Esophagus squamous epithelium (tissue), 4 donors: Measurements from ENCODE around the gene HOXA10.

ENCODE experiments used
- POLR2A ChIP-seq, 4 donors: fragments of 450-650 bp; IDR thresholded peaks; one replicate each; pipeline ENCODE4 v1.6.1; 2017; ENCODE audit warnings: antibody characterized with exemption in 4 of 4, mild to moderate bottlenecking in 4 of 4, moderate library complexity in 3 of 4
- TF ChIP-seq, protein P1 (sequence below), 6 experiments: fragments of 450-650 bp in 4 of 6; fragments of 200-600 bp in 2 of 6; sonication (generic) in 2 of 6; IDR thresholded peaks; one replicate each; pipeline ENCODE4 v1.5.1; 2016 to 2019; ENCODE audit warnings: antibody characterized with exemption in 6 of 6, mild to moderate bottlenecking in 4 of 6, moderate library complexity in 4 of 6

GRCh38 chr7:27146491-27147198, 27.5 kb downstream of the HOXA10 start:
- TF ChIP-seq POLR2A (IDR thresholded peaks at IDR 0.05): no peak
- TF ChIP-seq, protein P1, sequence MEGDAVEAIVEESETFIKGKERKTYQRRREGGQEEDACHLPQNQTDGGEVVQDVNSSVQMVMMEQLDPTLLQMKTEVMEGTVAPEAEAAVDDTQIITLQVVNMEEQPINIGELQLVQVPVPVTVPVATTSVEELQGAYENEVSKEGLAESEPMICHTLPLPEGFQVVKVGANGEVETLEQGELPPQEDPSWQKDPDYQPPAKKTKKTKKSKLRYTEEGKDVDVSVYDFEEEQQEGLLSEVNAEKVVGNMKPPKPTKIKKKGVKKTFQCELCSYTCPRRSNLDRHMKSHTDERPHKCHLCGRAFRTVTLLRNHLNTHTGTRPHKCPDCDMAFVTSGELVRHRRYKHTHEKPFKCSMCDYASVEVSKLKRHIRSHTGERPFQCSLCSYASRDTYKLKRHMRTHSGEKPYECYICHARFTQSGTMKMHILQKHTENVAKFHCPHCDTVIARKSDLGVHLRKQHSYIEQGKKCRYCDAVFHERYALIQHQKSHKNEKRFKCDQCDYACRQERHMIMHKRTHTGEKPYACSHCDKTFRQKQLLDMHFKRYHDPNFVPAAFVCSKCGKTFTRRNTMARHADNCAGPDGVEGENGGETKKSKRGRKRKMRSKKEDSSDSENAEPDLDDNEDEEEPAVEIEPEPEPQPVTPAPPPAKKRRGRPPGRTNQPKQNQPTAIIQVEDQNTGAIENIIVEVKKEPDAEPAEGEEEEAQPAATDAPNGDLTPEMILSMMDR (IDR thresholded peaks at IDR 0.05): no peak
